Lung (tissue), 12 donors: ENCODE results near the gene TBC1D22A. TPM values are rescaled to one million over a fixed set of nuclear protein-coding genes. Genes with fewer than 3 reads are reported as not detected.
A peak's percentile ranks its signal among the peaks of the same experiment; 100 is the strongest.

Source experiments
- ATAC-seq: fragments of 200-7000 bp; cut with Tn5 transposase; one replicate; pipeline ENCODE4 v1.9.1; 2020; ENCODE audit warnings: moderate number of reproducible peaks; ENCODE audit not compliant: insufficient read depth, low FRiP score
- DNase-seq, 3 donors: peaks; one replicate each; pipeline ENCODE4 v3.0.0-alpha.2; 2013 to 2017
- H3K27ac ChIP-seq, 2 donors: one replicate each; pipeline ENCODE4 v1.5.1; 2013; ENCODE audit warnings: mild to moderate bottlenecking in 2 of 2, moderate library complexity in 2 of 2, control low read depth in 1 of 2, inconsistent platforms in 1 of 2, low read depth in 1 of 2, low read length in 1 of 2
- H3K27me3 ChIP-seq, 3 donors: one replicate each; pipeline ENCODE4 v1.5.1; 2013; ENCODE audit warnings: low read length in 2 of 3; ENCODE audit not compliant: control insufficient read depth in 3 of 3, insufficient read depth in 3 of 3
- H3K36me3 ChIP-seq, 4 donors: one replicate each; pipeline ENCODE4 v1.5.1; 2013; ENCODE audit warnings: low read length in 4 of 4, mild to moderate bottlenecking in 1 of 4, moderate library complexity in 1 of 4; ENCODE audit not compliant: control insufficient read depth in 4 of 4, insufficient read depth in 4 of 4
- H3K4me1 ChIP-seq, 5 donors: one replicate each; pipeline ENCODE4 v1.5.1; 2013; ENCODE audit warnings: low read length in 5 of 5, mild to moderate bottlenecking in 2 of 5, moderate library complexity in 1 of 5; ENCODE audit not compliant: control insufficient read depth in 5 of 5, insufficient read depth in 5 of 5
- H3K4me3 ChIP-seq: one replicate; pipeline ENCODE4 v1.5.1; 2013; ENCODE audit warnings: mild to moderate bottlenecking, control low read depth, moderate library complexity
- H3K9ac ChIP-seq, 2 donors: one replicate each; pipeline ENCODE4 v1.5.1; 2013; ENCODE audit warnings: low read length in 2 of 2, control low read depth in 1 of 2; ENCODE audit not compliant: insufficient read depth in 1 of 2
- H3K9me3 ChIP-seq, 4 donors: one replicate each; pipeline ENCODE4 v1.5.1; 2013; ENCODE audit warnings: low read length in 3 of 4, mild to moderate bottlenecking in 1 of 4, moderate library complexity in 1 of 4; ENCODE audit not compliant: control insufficient read depth in 4 of 4, insufficient read depth in 3 of 4
- CTCF ChIP-seq: IDR thresholded peaks from 2 replicates; pipeline ENCODE4 v1.5.1; 2012; ENCODE audit warnings: mild to moderate bottlenecking; ENCODE audit errors: control extremely low read depth, extremely low read depth
- WGBS, 2 donors: extraction: QIAGEN DNeasy Blood & Tissue Kit; methylation state at CpG; one replicate each; pipeline ENCODE4 v1.1.7; 2013; 5-methylcytosine and 5-hydroxymethylcytosine counted together
- polyA plus RNA-seq, 2 donors: library from polyadenylated mRNA; stranded (reverse); fragments of 200-250 nt; gene quantifications; one replicate each; pipeline ENCODE4 v1.2.1, GENCODE V29; 2013
- total RNA-seq, 2 donors: library from RNA; depleted of rRNA in 1 of 2; stranded (reverse); fragments of >200 nt in 1 of 2; gene quantifications; one replicate each; pipeline ENCODE4 v1.2.1, GENCODE V29; 2014 to 2021
- donor health status: control.
- donor health status: control.
- donor health status: Bipolar disorder and iron deficiency.
- donor health status: healthy.
- donor health status: DM: yes; HTN: yes; CAD: no.

TBC1D22A gene
- total and polyA plus RNA-seq, 4 donors, result 20.2 to 38.4 (median 21.0) TPM

GRCh38 chr22:46997311-46997970 lies 235.0 kb downstream of the TBC1D22A start:
- Histone ChIP-seq H3K4me1 (peaks cover 0 to 8% (median 0%) of the 10 kb centered on the region in 5 donors), H3K27ac (no peak overlapping the region), H3K27me3 (no peaks in the 10 kb centered on the region), H3K9ac (no peak overlapping the region), H3K36me3 (peaks cover 0 to 13% (median 0%) of the 10 kb centered on the region in 4 donors), H3K4me3 (no peak overlapping the region), H3K9me3 (no peaks in the 10 kb centered on the region)
- TF ChIP-seq CTCF, result no peak
- no peak for ATAC-seq
- no peak for DNase-seq
- WGBS, 2 donors, result 91% methylated on average over 15 of the region's 15 CpGs

DNA sequence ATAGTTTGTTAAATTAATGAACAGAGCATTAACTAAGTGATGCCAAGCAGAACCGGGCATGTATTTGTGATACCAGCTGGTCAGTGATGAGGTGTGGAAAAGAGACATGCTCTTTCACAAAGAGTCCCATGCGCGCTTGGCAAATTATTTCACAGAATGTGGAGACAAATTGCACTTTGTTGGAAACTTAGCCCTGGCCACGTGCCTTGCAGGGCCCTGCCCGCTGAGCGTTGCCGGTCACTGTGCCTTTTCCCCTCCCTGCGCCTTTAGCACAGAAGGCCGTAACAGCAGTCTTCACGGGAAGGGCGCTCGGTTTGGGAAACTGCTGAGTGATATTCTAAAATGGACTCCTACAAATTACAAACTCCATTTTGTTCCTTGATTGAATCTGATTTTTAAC lies 235.9 kb downstream of the TBC1D22A start:
- Histone ChIP-seq H3K9ac (no peak overlapping the region), H3K36me3 (peaks cover 0 to 13% (median 0%) of the 10 kb centered on the region in 4 donors), H3K4me1 (peaks cover 0 to 8% (median 0%) of the 10 kb centered on the region in 5 donors), H3K27me3 (no peaks in the 10 kb centered on the region), H3K4me3 (no peak overlapping the region), H3K27ac (no peak overlapping the region), H3K9me3 (no peaks in the 10 kb centered on the region)
- WGBS, 2 donors, result 96 to 97% methylated on average over 12 of the region's 12 CpGs
- DNase-seq, result no peak
- ATAC-seq, result no peak
- TF ChIP-seq CTCF, result no peak

DNA sequence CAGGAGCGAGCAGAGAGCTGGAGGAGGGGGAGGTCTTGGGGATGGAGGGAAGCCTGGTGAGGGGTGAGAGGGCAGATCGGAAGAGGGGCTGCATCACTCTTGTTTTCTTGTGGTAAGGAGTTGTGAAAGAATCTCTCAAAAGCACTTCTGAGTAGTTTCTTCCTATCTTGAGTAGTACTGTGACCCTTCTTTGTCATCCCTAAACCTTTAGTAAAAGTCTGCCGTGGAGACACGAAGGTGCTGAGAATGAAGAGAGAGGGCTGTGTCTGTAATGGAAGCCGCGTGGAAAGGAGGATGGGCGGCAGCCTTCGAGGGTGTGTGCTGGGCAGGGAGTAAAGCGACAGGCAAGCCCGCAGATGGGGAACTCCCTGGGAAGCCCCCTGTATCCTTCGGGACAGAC lies 237.8 kb downstream of the TBC1D22A start:
- ATAC-seq, result no peak

More for the DNA sequence above, 237.8 kb downstream of the TBC1D22A start:
- no peaks in the 10 kb centered on the region for H3K27me3 ChIP-seq
- H3K9ac ChIP-seq, result no peak overlapping the region
- H3K9me3 ChIP-seq, result no peaks in the 10 kb centered on the region
- 91 to 92% methylated on average over 11 of the region's 11 CpGs for WGBS, 2 donors
- H3K4me1 ChIP-seq, result no peaks in the 10 kb centered on the region
- no peak for TF ChIP-seq CTCF
- peaks cover 0 to 11% (median 0%) of the 10 kb centered on the region in 4 donors for H3K36me3 ChIP-seq
- H3K27ac ChIP-seq, result no peak overlapping the region
- DNase-seq, result peak in 1 of 3 donors; percentile 1
- no peak overlapping the region for H3K4me3 ChIP-seq
